HG02678 (cell line): ENCODE data around the gene SLC22A4.
A peak's percentile ranks its signal among the peaks of the same experiment; 100 is the strongest.

Experiments used
- ATAC-seq: cut with Tn5 transposase; IDR thresholded peaks from one replicate; pipeline ENCODE4 v1.9.1; 2021; ENCODE audit warnings: mild to moderate bottlenecking, moderate library complexity; ENCODE audit not compliant: unreplicated experiment

Gene SLC22A4

DNA sequence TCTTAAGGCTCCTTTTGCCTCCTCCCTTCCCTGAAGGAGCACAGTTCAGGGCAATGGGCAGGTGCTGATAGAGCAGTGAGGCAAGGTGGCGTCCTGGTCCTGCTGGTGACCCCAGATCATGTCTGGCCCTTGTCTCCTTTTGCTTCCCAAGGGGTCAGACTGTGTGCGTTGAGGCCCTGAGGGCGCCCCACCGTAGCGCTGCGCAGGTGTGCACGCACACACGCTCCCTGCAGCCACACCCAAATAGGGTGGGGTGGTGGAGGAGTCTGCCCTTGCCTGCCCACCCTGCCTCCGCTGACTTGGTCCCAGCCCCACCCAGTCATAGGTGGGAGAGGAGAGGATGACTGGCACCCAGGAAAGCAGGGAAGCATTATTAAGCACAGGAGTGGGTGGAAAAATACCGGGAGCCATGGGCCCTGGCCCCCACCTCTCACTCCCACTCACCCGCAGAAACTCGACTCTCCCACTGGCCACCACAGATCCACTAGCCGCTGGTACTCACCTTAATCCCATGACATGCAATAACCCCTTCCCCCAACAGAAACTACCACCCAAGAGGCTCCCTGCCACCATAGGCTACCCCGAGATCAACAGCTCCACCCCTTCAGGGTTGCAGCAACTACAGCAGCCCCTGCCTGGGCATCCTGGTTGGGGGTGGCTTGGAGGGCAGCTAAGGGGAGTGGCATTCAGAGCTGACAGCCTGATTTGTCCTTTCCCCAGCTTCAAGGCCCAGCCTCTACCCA is 20.0 kb upstream of the SLC22A4 start:
- ATAC-seq: no peak

DNA sequence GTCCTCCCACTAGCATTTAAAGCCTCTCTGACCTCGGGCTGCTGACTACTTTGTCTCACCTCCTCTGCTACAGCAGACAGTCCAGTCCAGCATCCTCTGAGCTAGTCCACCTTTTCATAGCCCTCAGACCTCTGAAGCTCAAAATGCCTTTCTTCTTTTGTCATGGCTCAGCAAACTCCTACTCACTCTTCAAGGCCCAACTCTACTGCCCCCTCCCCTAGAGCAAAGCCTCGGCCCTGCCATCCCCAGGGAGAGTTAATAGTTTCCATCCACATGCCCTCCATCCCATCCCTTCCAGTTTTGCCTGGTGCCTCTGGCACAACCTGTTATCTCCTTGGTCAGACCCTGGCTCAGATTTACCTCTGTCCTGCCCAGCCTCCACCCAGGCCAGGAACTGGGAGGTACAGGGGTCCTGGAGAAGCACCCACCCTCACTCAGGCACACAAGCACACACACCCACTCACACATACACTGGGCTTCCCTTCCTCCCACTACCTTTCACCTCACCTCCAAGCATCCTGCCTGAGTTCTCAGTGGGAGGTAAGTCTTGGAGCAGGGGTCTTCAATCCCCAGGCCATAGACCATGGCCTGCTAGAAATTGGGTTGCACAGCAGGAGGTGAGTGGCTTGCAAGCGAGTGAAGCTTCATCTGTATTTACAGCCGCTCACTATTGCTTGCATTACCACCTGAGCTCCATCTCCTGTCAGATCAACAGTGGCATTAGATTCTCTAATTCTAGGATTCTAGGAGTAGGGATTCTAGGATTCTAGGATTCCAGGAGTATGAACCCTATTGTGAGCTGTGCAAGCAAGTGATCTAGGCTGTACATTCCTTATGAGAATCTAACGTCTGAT is 18.6 kb upstream of the SLC22A4 start:
- no peak for ATAC-seq

DNA sequence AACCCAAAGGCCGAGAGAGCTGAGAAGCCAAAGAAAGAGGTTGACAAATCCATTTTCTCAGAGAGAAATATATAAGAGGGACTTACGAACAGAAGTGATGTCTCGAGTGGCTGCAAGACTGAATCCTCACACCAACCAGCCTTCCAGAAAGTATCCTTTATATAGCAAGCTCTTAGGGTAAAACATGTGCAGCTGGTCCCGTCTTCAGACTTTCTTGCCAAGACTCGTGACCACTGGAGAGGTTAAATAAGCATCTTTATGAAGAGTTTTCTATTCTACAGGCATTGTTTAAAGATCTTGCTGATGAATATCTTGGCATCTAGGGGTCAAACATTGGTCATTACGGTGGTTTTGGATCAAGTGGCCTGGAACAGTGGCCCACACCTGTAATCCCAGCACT is 16.9 kb upstream of the SLC22A4 start:
- ATAC-seq: no peak

- ATAC-seq: no peak
Measured at GRCh38 chr5:132277971-132278853, 16.0 kb upstream of the SLC22A4 start.

DNA sequence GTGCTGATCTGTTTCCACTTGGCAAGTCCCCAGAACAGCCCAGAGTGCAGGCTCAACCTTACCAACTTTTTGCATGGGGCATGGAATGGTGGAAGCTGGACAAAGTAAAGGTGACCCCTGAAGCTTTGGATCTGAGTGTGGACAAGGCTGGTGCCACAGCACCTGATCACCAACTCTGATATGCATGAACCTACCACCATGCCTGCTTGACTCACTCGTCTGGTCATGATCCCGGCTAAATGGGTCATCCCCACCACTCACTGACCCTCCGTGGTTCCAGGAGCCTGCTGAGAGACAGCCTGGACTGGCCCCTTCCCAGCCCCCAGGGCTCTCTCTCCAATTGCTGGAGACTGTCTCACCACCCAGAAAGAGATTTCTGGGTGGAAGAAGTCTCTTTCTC is 14.4 kb upstream of the SLC22A4 start:
- no peak for ATAC-seq

- ATAC-seq: no peak
Measured at GRCh38 chr5:132280371-132281240, 13.6 kb upstream of the SLC22A4 start.

DNA sequence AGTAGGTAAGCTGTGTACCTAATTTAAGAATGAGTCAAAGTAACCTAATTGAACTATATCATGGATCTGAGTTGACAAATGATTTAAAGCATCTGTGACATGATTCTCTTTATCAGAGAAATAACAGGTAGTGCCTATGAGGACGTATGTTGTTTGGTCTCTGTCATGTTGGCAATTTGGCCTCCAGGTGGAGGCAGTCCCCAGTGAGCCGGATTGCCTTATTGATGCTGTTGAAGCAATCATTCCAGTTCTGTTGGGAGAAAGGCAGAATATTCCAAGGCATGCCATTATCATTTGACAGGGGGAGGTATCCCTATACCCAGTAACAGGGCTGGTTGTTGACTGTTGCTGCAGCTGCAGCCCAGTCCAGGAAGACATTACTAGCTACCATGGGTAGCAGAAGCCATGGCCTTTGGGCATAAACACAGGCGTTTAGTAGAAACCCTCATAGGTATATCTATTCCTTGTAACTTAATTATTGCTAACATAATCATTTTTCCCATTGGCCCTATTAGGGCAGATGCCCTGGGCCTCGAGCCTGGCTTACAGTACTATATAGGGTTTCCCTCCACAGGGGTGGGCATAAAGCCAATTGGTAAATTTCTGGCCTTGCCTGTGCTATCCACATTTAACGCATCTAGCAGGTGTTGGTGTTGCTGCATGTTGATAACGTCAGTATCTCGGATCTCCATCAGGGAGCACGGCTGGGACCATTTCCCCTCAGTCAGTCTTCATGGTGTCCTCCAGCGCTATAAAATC is 12.2 kb upstream of the SLC22A4 start:
- ATAC-seq: no peak

- ATAC-seq: no peak
Measured at GRCh38 chr5:132283423-132284043, 10.7 kb upstream of the SLC22A4 start.

DNA sequence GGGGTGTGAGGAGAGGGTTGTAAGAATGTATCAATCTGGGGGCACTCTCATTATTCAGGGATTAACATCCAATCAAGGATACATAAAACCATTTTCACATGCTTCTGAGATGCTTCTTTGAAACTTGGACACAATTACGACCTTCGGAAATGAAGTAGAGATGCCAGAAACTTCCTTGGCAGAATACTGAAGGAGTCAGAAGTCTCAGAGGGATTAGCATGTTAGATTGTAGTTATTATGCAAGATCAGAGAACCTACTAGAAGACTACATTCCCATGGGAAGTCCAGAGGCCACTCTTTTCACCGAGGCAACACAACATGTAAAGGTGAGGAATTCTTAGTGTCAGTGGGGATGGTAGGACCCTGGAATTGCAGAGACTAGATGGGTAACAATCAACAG is 5.1 kb upstream of the SLC22A4 start:
- ATAC-seq: no peak

DNA sequence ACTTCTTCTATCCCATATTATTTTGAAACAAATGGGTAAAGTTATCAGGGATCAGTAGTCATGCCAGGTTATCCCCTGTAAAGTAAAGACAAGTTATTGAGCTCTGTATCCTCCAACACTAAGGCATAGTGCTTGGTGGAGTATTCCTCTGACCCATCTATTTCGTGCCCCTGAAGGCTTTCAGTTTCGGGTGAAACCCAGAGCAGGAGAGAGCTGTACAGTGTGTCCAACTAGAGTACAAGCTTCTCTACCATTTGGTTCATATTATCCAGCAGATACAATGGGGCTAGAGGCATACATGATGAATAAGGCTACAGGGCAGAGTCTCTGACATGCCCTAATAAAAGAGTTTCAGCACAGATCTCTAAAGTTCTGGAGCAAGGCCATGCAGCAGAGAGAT is 3.2 kb upstream of the SLC22A4 start:
- no peak for ATAC-seq

GRCh38 chr5:132293066-132293991 is 865 bp upstream of the SLC22A4 start:
- peak; percentile 41 for ATAC-seq

GRCh38 chr5:132294728-132295504 is 722 bp downstream of the SLC22A4 start:
- ATAC-seq: peak; percentile 4

GRCh38 chr5:132295505-132296411 is 1.6 kb downstream of the SLC22A4 start:
- ATAC-seq: no peak

DNA sequence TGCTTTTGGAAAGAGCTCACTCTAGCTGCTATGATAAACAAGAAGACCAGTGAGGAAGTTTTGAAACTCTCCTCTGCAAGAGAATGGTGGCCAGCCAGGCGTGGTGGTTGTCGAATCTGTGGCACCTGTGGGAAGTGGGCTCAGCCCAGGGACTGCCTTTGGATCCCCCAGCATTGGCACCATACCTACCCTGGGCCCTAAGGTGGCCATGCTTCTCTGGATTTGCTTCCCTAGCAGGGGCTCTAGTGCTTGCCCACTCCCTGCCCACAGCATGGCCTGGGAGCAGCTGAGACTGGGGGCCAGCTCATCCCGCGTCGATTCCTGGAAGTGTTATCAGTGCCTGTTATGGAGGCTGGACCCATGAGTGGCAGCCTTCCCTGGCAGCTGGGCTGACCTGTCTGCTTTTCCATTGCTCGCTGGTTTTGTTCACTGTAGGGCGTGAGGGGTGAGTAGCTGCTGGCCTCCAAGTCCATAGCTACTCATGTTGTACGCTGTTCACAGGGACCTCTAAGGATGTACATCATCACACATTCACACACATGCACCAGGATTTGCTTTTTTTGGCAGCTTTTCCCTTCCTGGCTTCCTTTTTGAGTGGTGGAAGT is 2.3 kb downstream of the SLC22A4 start:
- no peak for ATAC-seq

DNA sequence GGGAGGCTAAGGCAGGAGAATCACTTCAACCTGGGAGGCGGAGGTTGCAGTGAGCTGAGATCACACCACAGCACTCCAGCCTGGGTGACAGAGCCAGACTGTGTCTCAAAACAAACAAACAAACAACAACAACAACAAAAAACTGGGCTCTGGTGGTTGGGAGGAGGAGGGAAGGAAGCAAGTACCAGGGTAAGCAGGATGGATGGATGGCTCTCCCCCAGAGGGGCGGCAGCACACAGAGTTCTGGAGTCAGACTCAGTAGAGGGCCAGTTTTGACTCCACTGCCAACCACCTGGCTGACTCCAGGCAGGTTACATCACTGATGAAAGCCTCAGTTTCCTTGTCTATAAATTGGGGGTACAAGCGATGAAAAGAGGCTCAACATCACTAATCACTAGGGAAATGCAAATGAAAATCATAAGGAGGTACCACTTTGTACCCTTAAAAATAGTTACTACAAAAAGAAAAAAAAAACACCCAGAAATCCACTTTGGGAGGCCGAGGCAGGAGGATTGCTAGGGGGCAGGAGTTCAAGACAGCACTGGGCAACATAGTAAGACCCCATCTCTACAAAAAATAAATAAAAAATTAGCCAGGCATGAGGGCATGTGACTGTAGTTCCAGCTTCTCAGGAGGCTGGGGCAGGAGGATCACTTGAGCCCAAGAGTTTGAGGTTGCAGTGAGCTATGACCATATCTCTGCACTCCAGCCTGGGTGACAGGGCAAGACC is 3.2 kb downstream of the SLC22A4 start:
- no peak for ATAC-seq
